IPS DF 4.7 (cell line): Measurements from ENCODE around the gene ACSS2.

Source experiments
- DNase-seq: peaks from one replicate; pipeline ENCODE4 v3.0.0-alpha.2; 2013; ENCODE audit warnings: low spot score; ENCODE audit errors: extremely low read depth

ACSS2 gene

DNA sequence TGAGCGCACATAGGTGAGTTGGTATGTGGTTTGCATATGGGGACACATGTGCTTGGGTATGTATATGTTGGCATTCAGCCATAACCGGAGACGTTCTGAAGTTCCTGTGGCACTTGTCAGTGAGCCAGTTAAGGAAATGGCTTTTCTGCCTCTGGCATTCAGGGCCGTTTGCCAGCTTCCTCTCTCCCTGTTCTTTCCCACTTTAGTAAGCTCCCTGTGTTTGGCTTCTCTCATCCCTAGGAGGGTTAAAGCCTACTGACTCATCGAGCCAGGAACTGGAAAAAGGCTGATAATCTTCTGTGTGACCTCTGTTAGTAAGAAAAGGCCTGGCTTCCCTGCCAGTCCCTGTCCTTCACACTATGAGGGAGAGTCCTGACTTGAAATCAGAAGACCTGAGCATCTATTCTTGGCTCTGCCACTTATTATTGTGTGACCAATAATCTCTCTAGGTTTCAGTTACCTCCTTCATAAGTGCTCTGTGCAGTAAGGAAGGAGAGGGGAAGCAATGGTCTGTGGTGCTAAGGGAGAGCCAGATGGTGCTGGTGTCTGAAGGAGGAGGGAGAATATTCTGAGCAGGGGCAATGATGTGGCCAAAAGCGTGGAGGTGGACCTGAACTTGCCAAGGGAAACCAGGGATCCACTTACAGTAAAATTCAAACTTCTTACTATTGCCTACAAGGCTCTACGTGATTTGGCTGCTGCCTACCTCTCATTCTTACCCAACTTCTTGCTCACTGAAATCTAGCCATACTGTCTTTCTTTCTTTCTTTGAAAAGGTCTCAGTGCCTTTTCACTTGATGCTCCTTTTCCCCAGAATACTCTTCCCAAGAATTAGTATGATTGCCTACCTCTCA lies 31.4 kb downstream of the ACSS2 start:
- no peak for DNase-seq

DNA sequence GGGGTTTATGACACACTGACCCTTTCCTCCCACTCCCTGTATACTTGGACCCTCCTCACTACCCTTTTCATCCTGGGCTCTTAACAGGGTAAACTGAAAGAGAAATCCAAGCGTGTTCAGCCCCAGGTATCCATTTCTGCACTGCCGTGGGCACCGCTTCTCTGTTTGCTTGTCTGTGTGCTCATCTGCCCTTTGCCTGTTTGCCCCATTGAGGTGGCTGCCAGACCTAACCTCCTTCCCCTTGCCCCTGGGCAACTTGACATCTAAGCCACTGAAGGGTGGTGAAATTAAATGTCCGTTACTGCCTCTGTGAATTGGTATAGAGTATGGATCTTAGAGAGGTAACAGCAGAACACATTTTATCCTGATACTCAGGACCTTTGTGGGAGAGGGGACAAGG lies 38.7 kb downstream of the ACSS2 start:
- DNase-seq = no peak

DNA sequence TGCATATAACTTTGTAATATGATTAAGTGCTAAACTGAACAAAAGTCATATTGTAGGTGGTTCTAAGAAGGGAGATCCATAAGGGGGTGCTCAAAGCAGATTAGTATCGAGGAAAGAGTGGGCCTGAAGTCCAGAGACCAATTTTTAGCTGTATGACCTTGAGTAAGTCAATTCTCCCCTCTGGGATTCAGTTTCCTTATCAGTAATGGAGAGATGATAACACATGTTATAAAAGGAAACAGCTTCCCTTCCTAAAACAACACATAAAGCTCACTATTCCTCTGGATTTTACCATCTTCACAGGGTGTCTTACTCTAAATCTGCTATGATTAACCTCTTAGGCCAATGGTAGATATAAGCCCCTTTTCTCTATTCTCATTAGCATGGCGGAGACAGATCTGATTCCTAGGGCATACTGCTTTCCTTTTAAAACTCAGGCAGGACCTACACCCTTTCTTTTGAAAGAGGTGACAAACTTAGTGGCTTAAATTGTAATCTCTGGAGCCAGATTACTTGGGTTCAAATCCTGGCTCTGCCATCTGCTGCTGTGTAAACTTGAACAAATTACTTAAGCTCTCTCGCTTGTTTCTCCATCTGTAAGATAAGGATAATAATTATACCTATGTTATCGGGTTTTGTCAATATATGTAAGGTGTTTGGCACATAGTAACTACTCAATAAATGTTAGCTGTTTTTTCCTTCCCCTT lies 39.5 kb downstream of the ACSS2 start:
- no peak for DNase-seq

DNA sequence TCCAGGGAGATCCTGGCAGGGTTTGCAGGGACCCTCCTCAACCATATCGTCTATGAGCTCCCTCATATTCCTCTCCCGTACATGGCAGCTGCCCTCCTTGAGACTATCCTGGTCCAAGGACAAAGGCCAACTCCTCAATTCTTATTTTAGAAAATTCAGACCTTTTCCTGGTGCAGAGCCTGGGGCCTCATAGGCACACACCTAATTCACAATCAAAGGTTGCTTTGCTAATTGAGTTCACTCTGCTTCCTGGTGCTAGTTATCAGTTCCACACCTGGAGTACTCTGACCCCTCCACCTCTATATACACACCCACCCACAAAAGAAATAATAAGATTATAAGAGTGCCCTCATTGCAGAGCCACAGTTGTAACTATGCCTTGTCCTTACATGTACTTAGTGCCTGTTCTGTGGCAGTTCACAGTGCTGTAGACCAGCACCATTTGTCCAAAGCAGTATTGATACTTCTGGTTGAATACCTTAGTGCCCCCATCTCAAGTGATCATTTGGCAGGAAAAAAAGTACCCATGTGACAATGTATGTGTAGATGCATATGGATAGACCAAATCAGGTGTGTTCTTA lies 40.5 kb downstream of the ACSS2 start:
- no peak for DNase-seq

DNA sequence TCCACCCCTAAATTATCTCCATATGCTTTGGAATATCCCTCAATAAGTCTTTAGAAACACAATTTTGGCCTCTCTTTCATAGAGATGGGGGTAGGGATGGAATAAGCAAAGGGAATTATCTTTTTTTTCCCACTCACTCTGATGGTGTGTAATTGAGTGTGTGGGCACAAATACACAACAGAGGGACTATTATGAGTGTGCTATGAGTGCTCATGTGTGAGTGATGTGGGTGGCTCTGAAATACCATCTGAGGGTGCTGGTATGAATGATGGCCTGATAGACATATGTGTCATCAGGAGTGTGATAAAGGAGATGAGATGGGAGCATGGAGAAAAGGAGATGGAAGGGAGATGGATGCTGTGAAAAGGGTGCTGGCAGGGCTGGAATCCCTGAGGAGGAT lies 43.6 kb downstream of the ACSS2 start:
- no peak for DNase-seq

DNA sequence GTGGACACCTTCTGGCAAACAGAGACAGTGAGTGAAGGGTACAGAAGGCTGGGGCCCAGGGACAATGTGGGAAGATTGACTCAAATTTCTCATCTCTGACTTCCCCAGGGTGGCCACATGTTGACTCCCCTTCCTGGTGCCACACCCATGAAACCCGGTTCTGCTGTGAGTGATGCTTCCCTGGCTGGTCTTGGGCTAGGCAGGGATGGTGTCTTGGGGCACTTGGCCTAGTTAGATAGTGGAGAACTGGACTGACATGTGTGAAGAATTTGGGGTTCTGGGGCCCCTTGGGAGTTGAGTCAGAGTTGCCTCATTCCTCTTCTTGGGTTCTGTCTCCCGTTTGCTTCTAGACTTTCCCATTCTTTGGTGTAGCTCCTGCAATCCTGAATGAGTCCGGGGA lies 45.0 kb downstream of the ACSS2 start:
- DNase-seq = no peak

DNA sequence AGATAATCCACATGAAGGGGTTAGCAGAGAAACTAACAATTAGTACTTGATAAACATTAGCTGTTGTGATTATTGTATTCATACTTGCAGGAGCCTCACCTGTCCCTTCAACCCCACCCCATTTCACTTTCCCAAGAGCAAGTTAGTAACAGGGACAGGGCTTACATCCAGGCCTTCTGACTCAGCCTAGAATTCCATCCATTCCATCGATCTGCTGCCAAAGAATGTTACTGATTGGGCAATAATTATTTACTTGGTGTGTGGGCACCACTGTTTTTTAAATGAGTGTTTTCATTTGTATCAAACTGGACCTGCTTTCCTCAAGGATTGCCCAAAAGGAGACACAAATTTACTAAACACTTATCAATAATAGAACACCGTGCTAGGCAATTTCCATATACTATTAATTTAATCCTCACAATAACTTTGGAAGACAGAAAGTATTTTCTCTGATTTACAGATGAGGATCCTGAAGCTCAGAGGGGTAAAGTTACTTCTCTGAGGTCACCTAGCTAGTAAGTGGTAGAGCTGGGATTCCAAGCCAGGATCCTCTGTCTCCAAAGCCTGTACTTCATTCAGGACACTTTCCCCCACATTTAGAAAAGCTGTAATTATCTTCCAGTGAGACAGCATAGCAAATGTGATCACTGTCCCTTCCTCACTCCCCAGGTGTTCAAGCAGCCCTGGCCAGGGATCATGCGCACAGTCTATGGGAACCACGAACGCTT lies 46.4 kb downstream of the ACSS2 start:
- no peak for DNase-seq

DNA sequence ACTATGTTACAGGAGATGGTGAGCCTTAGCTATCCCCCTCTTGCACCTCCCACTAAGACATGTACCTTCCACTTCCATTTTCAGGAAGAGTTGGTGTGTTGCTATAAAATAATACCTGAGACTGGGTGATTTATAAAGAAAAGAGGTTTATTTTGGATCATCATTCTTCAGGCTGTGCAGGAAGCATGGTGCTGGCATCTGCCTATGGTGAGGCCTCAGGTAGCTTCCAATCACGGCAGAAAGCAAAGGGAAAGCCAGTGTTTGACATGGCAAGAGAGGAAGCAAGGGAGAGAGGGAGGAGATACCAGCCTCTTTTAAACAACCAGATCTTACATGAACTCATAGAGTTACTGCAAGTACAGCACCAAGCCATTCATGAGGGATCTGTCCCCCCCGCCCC lies 47.0 kb downstream of the ACSS2 start:
- no peak for DNase-seq

DNA sequence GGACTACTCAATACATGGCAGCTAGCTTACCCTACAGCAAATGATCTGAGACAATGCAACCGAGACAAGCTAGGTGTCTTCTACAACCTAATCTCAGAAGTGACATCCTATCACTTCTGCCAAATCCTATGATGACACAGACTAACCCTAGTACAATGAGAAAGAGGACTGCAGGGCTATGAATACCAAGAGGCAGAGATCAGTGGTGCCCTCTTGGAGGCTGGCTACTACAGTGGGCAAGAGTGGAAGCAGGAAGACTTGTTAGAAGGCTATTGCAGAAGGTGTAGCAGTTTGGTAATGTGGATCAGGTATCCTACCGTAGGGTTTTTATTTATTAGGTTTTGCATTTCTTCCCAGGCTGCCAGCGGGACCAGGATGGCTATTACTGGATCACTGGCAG lies 48.9 kb downstream of the ACSS2 start:
- no peak for DNase-seq

DNA sequence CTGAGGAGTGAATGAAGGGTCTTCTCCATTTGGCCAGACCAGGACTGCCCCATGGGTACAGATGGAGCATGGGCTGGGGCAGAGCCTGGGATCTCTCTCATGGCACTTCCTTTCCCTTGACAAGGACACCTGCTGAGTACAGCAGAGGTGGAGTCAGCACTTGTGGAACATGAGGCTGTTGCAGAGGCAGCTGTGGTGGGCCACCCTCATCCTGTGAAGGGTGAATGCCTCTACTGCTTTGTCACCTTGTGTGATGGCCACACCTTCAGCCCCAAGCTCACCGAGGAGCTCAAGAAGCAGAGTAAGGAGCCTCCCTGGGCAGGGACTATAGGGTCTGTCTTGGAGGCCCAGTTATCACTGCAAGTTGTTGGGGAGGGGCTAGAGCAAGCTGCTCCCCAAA lies 49.6 kb downstream of the ACSS2 start:
- no peak for DNase-seq

DNA sequence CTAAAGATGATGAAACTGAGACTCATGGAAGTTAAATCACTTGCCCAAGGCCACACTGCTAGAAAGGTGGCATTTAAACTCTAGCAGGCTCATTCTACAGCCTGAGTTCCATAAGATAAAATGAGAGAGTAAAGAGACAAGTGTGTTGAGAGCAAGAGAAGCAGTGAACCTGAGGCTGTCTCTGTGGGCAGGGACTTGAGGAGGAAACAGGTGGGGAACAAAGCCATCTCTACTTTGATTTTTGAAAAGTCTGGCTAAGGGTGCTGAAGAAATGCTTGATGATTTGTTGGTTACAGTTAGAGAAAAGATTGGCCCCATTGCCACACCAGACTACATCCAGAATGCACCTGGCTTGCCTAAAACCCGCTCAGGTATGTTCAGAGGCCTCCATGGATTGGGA lies 50.2 kb downstream of the ACSS2 start:
- DNase-seq = no peak

DNA sequence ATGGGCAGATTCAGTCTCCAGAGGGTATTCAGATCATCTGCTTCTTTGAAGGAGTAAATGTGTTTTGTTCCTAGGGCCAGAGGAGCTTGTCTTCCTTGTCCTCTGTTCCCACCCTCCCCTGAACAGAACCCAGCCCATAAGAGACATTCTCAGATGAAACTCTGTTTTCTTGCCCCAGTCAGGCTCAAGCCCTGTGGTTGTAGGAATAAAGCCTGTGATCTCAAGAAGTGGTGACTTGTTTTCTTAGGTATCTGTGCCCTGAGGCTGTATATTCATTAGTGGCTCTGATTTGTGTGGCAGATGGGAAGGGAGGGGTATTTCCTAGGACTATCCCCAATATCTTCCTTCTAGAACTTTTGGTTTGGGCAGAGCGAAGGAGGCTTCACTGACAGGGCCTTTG lies 51.3 kb downstream of the ACSS2 start:
- DNase-seq = no peak

DNA sequence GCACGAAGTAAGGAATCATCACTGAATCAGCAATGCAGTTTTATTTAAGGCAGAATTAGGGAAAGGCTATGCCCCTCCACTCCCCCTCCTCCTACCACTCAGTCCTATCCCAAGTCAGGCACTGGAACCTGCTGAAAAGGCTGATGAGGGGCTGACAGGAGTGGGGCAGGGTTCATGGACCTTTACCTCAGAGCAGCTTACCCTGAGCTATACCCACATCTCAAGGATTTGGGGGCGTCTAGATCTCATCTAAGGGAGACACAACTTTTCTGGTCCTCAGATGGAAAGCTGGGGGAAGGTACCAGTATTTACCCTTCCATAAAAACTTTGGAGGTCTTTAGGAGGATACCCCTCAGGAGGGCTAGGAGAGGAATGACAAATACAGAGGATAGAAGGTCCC lies 52.0 kb downstream of the ACSS2 start:
- DNase-seq = no peak

DNA sequence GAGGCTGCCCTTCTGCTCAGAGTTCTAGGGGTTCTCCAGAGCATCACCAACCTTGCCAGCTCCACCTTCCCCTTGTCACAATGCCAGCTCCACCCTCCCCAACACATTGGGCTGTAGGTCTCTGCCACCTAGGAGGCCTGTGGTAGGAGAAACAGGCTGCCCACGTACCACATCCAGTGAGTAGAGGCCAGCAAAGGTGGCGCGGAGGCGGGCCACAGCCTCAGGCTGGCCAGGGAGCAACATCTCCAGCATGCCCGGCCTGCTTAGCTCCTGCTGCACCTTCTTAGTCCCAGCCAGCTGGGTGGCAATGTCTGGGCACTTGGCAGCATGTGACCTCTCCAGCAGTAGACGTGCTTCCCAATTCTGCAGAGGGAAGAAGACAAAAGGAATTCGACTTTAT lies 55.4 kb downstream of the ACSS2 start:
- DNase-seq = no peak

DNA sequence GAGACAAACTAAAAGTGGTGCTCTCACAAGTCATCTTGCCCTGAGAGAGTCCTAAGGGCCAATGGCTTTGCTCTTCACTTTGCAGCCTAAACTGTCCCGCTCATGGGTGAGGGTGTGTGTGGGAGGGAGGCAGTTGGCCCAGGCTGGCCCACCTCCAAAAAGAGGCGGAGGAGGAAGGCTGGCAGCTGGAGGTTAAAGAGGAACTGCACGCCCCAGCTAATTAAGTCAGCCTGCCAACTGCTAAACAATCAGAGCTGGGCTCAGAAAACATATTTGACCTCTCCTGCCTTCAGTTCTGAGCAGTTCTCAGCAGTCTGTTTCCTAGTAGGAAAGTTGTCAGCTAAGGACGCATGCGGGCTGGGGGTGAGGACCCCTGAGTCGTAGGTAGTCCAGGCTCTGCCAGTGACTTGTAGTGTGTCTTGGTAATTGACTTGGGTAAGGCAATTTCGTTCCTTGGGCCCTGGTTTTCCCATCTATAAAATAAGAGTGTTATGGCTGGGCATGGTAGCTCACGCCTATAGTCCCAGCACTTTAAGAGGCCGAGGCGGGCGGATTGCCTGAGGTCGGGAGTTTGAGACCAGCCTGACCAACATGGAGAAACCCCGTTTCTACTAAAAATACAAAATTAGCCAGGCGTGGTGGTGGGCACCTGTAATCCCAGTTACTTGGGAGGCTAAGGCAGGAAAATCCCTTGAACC lies 62.2 kb downstream of the ACSS2 start:
- no peak for DNase-seq

DNA sequence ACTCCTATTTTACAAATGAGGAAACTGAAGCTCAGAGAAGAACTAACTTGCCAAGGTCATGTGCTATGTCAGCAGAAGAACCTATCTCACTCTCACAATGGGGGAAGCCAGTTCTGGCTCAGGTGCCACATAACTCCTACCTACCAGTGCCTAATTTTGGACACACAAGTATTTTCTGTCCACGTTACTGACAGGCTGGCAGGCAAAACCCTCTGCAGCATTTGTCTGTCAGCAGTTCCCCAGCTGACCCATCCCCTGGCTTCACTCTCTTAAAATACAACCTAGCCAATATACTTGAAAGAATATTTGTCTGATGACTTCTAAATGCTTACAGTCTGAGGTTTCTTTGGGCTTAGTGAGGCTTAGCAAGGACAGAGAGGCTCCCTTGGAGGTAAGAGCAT lies 63.7 kb downstream of the ACSS2 start:
- DNase-seq = no peak

DNA sequence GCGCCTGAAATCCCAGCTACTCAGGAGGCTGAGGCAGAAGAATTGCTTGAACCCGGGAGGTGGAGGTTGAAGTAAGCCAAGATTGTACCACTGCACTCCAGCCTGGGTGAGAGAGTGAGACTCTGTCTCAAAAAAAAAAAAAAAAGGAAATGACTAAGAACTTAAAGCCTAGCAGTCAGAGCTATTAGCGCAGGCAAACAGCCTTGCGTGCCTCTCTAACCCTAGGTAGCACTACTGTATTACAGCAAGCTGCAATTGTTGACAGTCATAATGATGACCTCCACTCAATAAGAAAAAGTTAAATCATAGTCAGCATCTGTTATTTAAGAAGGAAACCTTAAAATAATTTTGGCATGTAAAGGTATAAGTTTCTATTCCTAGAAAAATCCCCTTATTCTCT lies 64.8 kb downstream of the ACSS2 start:
- no peak for DNase-seq

DNA sequence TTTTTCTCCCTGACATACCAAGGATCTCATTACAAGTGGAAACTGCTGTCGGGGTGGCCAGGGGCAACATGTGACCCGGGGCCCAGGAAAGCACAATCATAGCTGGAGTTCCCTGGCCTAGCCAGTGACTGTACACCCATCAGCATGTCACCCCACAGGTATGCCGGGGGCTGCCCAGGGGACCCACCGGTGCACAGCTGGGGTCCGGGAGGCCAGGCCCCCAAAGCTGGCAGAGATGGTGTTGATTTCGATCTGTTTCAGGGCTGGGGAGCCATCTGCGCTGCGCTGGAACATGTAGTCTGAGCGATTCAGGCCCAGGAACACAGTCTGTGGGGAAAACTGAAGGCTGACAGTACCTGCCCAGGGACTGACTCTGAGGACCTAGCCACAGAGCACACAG lies 65.9 kb downstream of the ACSS2 start:
- DNase-seq = no peak

DNA sequence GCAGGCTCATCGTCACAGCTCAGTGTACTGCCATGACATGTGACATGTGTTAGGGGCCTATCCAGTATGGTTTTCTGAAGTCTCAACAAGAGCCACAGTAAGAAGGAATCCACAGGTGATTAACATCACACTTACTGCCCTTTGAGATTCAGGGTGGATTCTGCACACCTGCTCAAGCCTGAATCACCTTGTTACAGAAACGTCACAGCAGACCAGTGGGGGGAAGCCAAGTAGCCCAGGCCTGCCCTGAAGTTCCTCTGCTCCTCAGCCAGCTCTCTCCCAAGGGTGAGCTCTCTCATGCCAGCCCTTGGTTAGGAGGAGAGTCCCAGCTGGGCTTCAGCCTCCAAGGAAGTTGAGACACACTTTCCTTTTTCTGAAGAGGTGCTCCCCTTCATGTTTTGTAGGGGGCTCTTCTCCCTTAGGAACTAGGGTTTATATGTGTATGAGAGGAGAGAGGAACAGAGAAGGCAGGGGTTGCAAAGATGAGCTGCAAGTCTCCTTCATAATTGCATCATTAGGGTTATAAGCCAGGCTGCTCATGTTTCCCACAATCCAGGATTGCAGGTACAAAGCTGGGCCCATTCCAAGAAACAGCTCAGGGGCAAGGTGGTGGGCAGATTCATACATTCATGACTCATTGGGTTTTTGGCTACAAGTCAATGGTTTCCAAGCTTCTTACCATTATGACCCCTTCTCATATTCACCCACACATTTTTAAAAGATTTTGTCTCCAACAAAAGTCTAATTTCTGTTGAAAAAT lies 67.6 kb downstream of the ACSS2 start:
- no peak for DNase-seq

DNA sequence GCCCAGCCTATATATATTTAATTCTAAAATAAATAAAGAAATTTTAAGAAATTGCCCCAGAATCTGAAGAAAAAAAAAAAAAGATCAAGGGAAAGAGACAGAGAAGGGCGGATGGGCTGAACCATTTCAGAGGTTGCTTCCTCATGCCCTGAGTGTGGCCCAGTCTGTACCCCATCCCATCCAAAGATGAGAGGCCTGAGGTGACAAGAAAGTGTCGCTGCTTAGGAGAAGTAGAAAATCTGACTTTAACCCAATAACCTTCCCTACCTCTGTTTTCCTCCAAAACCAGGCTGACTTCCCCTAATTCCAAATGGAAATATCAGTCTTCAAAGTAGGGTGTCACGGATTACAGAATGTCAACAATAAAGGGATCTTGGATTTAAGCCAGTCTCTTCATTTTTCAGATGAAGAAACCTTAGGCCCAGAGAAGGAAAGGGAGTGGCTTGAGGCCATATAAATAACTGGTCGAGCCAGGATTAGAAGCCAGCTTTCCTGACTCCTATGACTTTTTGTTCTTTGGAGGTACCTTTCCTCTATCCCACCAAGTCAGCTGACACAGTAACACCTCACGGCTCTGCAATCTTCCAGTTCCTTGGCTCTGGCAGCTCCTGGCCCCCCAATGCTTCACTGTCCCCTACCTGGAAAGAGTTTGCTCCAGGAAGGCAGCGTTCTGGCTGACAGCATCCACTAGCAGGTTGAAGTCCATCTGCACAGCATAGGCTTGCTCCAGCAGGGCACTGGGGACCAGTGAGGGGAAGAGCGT lies 69.1 kb downstream of the ACSS2 start:
- DNase-seq = no peak
